Transverse colon (tissue), 4 donors: ENCODE data around the gene NDE1. TPM values are rescaled to one million over a fixed set of nuclear protein-coding genes. Genes with fewer than 3 reads are reported as not detected.

Experiments
- DNase-seq: peaks from one replicate; pipeline ENCODE4 v3.0.0-alpha.2; 2019
- H3K27ac ChIP-seq, 4 donors: fragments of 200-600 bp; sonication (generic); 2 replicates each; pipeline ENCODE4 v1.5.1; 2016 to 2018; ENCODE audit warnings: inconsistent platforms in 4 of 4
- H3K27me3 ChIP-seq: fragments of 200-600 bp; sonication (generic); 2 replicates; pipeline ENCODE4 v1.5.1; 2017; ENCODE audit warnings: inconsistent platforms
- H3K36me3 ChIP-seq, 4 donors: fragments of 200-600 bp; sonication (generic); 2 replicates each; pipeline ENCODE4 v1.5.1; 2017 to 2019; ENCODE audit warnings: inconsistent platforms in 4 of 4
- H3K4me1 ChIP-seq, 4 donors: fragments of 200-600 bp; sonication (generic); 2 replicates each; pipeline ENCODE4 v1.5.1; 2017 to 2020; ENCODE audit warnings: inconsistent platforms in 4 of 4
- H3K4me3 ChIP-seq, 4 donors: fragments of 200-600 bp; sonication (generic); 1 replicate in 1 of 4; 2 replicates in 3 of 4; pipeline versions ENCODE4 v1.5.1 to v1.6.1; 2017 to 2019; ENCODE audit warnings: inconsistent platforms in 4 of 4
- H3K9me3 ChIP-seq, 2 donors: fragments of 200-600 bp; sonication (generic); 2 replicates each; pipeline ENCODE4 v1.5.1; 2017 to 2019; ENCODE audit warnings: inconsistent platforms in 2 of 2
- CTCF ChIP-seq, 5 experiments: fragments of 200-600 bp in 3 of 5; fragments of 450-650 bp in 2 of 5; sonication (generic) in 3 of 5; IDR thresholded peaks; 1 replicate in 2 of 5; 2 replicates in 3 of 5; pipeline ENCODE4 v1.5.1; 2016 to 2017; ENCODE audit warnings: antibody characterized with exemption in 5 of 5, inconsistent platforms in 3 of 5, mild to moderate bottlenecking in 2 of 5, moderate library complexity in 1 of 5
- EP300 ChIP-seq: sonication (generic); formaldehyde crosslinking; IDR thresholded peaks from one replicate; pipeline ENCODE4 v1.6.1; 2017; ENCODE audit warnings: antibody characterized with exemption, low read depth
- POLR2A ChIP-seq: fragments of 450-650 bp; IDR thresholded peaks from one replicate; pipeline ENCODE4 v1.6.1; 2016; ENCODE audit warnings: antibody characterized with exemption, mild to moderate bottlenecking, moderate library complexity
- POLR2AphosphoS5 ChIP-seq, 3 donors: sonication (generic); formaldehyde crosslinking; IDR thresholded peaks; one replicate each; pipeline ENCODE4 v1.6.1; 2016; ENCODE audit warnings: antibody characterized with exemption in 3 of 3
- WGBS, 2 donors: methylation state at CpG; one replicate each; pipeline ENCODE4 v1.1.5; 2018; ENCODE audit warnings: low coverage in 1 of 2; 5-methylcytosine and 5-hydroxymethylcytosine counted together
- in situ Hi-C, 4 donors: fragments of 200-750 bp; cut with MboI; loops; one replicate each; pipeline versions ENCODE4 v1.15.0 to v1.15.1; 2017; ENCODE audit warnings: low sequenced_read_pairs in 3 of 4, low pct_ligation_motif_present in 1 of 4, low pct_unique_long_range_greater_than_20kb in 1 of 4
- intact Hi-C: fragments of 100-400 bp; cut with DNase I; formaldehyde crosslinking; loops from one replicate; pipeline ENCODE4 v1.15.1; 2023; ENCODE audit warnings: low total_unique reads
- total RNA-seq, 4 donors: library from RNA; depleted of rRNA; stranded (reverse); fragments of >200 nt; gene quantifications; one replicate each; pipeline ENCODE4 v1.1.0, GENCODE V29; 2016

Gene NDE1
- total RNA-seq: 10 to 100 TPM; 21.0 to 47.6 (median 36.3) TPM

GRCh38 chr16:15650019-15650697 is at the start of gene NDE1:
Gene NDE1 (plus strand): TSS chr16:15650245. CDS start chr16:15664779, 14,534 bp downstream.
- Histone ChIP-seq H3K27ac (peak within 1 kb of the TSS; percentile 92 to 98 (median 96)), H3K4me1 (peaks cover 4 to 42% (median 27%) of the 10 kb centered on the region in 4 donors), H3K27me3 (no peaks in the 10 kb centered on the region), H3K9me3 (no peaks in the 10 kb centered on the region), H3K36me3 (no peaks in the 10 kb centered on the region), H3K4me3 (peak within 1 kb of the TSS; percentile 89 to 98 (median 93))
- in situ Hi-C loops (no loop called here), intact Hi-C loops (no loop called here)
- peak; percentile 94 for DNase-seq
- WGBS, 2 donors: 0 to 2% methylated on average over 9 to 37 of the region's 71 CpGs
- peak; percentile 54 for TF ChIP-seq POLR2A
- TF ChIP-seq EP300: no peak
- TF ChIP-seq POLR2AphosphoS5 (IDR thresholded peaks at IDR 0.05): peak in 2 of 3 donors; percentile 57 to 75
- no peak for TF ChIP-seq CTCF (IDR thresholded peaks at IDR 0.05)

GRCh38 chr16:15601212-15601879 is 48.7 kb upstream of the NDE1 start:
- in situ Hi-C loops (no loop called here), intact Hi-C loops (no loop called here)
- no peaks in the 10 kb centered on the region for H3K9me3 ChIP-seq
- H3K27me3 ChIP-seq: no peaks in the 10 kb centered on the region
- WGBS, 2 donors: 90 to 93% methylated on average over 4 to 9 of the region's 9 CpGs
- H3K27ac ChIP-seq: no peak overlapping the region
- H3K36me3 ChIP-seq: peaks cover 0 to 75% (median 35%) of the 10 kb centered on the region in 4 donors
- TF ChIP-seq EP300 (no peak), CTCF (IDR thresholded peaks at IDR 0.05) (no peak), POLR2AphosphoS5 (IDR thresholded peaks at IDR 0.05) (no peak), POLR2A (no peak)
- no peak for DNase-seq
- H3K4me3 ChIP-seq: no peak overlapping the region
- H3K4me1 ChIP-seq: peaks cover 0 to under 1% (median 0%) of the 10 kb centered on the region in 4 donors

- Histone ChIP-seq H3K9me3 (no peaks in the 10 kb centered on the region), H3K4me3 (no peak overlapping the region), H3K27ac (no peak overlapping the region), H3K4me1 (peaks cover 0 to 3% (median 0%) of the 10 kb centered on the region in 4 donors), H3K36me3 (peaks cover 0 to 70% (median 33%) of the 10 kb centered on the region in 4 donors), H3K27me3 (no peaks in the 10 kb centered on the region)
- intact Hi-C loops: no loop called here
- WGBS, 2 donors: 95% methylated on average over 23 of the region's 23 CpGs
- no peak for TF ChIP-seq POLR2AphosphoS5 (IDR thresholded peaks at IDR 0.05)
- TF ChIP-seq EP300: no peak
- TF ChIP-seq CTCF (IDR thresholded peaks at IDR 0.05): no peak
- no peak for TF ChIP-seq POLR2A
- no peak for DNase-seq
- in situ Hi-C loops: no loop called here
Measured at GRCh38 chr16:15602285-15603044, 47.6 kb upstream of the NDE1 start.
